ENCODE data around the gene WDR62. TPM values are rescaled to one million over a fixed set of nuclear protein-coding genes. Genes with fewer than 3 reads are reported as not detected.

The WDR62 gene
- total RNA-seq, 1 experiment from 2014 or later, result 30.0 TPM

- H2BK15ac ChIP-seq (ENCODE audit: low read depth, low read length), result no peak overlapping the region
- no peak overlapping the region for H2BK20ac ChIP-seq (ENCODE audit: low read depth, low read length, poor library complexity, severe bottlenecking)
- H3K4ac ChIP-seq (ENCODE audit: low read depth, low read length), result no peak overlapping the region
- peak overlapping the region; percentile 87 for H3K9ac ChIP-seq (ENCODE audit: extremely low read depth, insufficient read length, low read length)
- no peak overlapping the region for H3K23ac ChIP-seq (ENCODE audit: insufficient read length, low read depth, low read length)
- H2BK12ac ChIP-seq (ENCODE audit: insufficient read length, low read depth, low read length), result no peak overlapping the region
- H3K4me1 Mint-ChIP-seq, result peaks cover 15 to 21% of the 10 kb centered on the region in 2 experiments
- H2AFZ ChIP-seq (ENCODE audit: low read length), result no peak overlapping the region
- H3K4me1 ChIP-seq (ENCODE audit: insufficient read depth, low read length), result no peaks in the 10 kb centered on the region
- peak; percentile 83 for DNase-seq
- WGBS (ENCODE audit: extremely low coverage, insufficient read length, low lambda C conversion rate), result no CpG with 5 or more reads among the region's 31 CpGs
- no peak overlapping the region for H2BK5ac ChIP-seq (ENCODE audit: insufficient read length, low read length)
- no peak overlapping the region for H2AK5ac ChIP-seq (ENCODE audit: insufficient read length, low read length)
- H3K14ac ChIP-seq (ENCODE audit: insufficient read depth, low read length), result peak overlapping the region; percentile 83
- H3K27ac Mint-ChIP-seq, result peak overlapping the region; percentile 96 to 99 (median 98)
- no peaks in the 10 kb centered on the region for H3K79me1 ChIP-seq (ENCODE audit: insufficient read depth, low read depth, low read length, poor library complexity, severe bottlenecking)
- H3K23me2 ChIP-seq (ENCODE audit: insufficient read length, low read depth, low read length, poor library complexity, severe bottlenecking), result peaks cover 4% of the 10 kb centered on the region
- no peak for TF ChIP-seq CTCF (conservative IDR thresholded peaks at IDR 0.05)
- no peaks in the 10 kb centered on the region; a peak in 2 of 5 replicates for H3K9me3 Mint-ChIP-seq
- H3K9me3 ChIP-seq (ENCODE audit: control insufficient read depth, low read depth, low read length), result no peaks in the 10 kb centered on the region
- no peak overlapping the region for H4K5ac ChIP-seq (ENCODE audit: insufficient read length, low read depth, low read length)
- H3K4me2 ChIP-seq (ENCODE audit: insufficient read depth, insufficient read length, low read length), result peak overlapping the region; percentile 81
- no peak overlapping the region for H3K56ac ChIP-seq (ENCODE audit: insufficient read length, low read depth, low read length)
- no peak overlapping the region for H2BK120ac ChIP-seq (ENCODE audit: low read depth, low read length, poor library complexity, severe bottlenecking)
- no peaks in the 10 kb centered on the region for H3K79me2 ChIP-seq (ENCODE audit: insufficient read depth, low read length)
- H3K27me3 Mint-ChIP-seq (ENCODE audit: low read depth), result peaks cover under 1% of the 10 kb centered on the region; the same call in 1 of the 2 replicates
- H4K91ac ChIP-seq (ENCODE audit: insufficient read length, low read depth, low read length), result no peak overlapping the region
- H3K27me3 ChIP-seq (ENCODE audit: insufficient read depth, low read length), result no peaks in the 10 kb centered on the region
- H3T11ph ChIP-seq (ENCODE audit: low read length), result no peak overlapping the region
- peak overlapping the region; percentile 96 to 99 for H3K4me3 Mint-ChIP-seq
- H4K20me1 ChIP-seq (ENCODE audit: control insufficient read depth, insufficient read depth, insufficient read length), result no peaks in the 10 kb centered on the region
- peaks cover 20 to 35% (median 34%) of the 10 kb centered on the region in 3 experiments; a peak in 6 of 7 replicates for H3K36me3 Mint-ChIP-seq (ENCODE audit: insufficient read depth in 1 of 3, low read depth in 3 of 3)
- no peak overlapping the region for H3K27ac ChIP-seq (ENCODE audit: insufficient read length, low read depth, low read length)
- no peak overlapping the region for H4K8ac ChIP-seq (replicated peaks; ENCODE audit: insufficient read length, low read depth, low read length)
- H3K18ac ChIP-seq (ENCODE audit: insufficient read length, low read depth, low read length), result peak overlapping the region; percentile 73
These were observed 85.8 kb downstream of the WDR62 start for GRCh38 chr19:36140304-36141038.

Data from H9 (cell line).